Activated effector memory CD4-positive, alpha-beta T cell treated with anti-CD3 and anti-CD28 coated beads, Interleukin-2, amount 50 U/mL, for 16 hours (primary cell): ENCODE data around the gene PNPLA8.
"Not testable (repeated sequence)": the region's sequence is repeated elsewhere in the genome, so short reads cannot be mapped to it uniquely, and the experiment has no call there.

Experiments
- DNase-seq: peaks from one replicate; pipeline ENCODE4 v3.0.0-alpha.2; 2020

PNPLA8 gene

DNA sequence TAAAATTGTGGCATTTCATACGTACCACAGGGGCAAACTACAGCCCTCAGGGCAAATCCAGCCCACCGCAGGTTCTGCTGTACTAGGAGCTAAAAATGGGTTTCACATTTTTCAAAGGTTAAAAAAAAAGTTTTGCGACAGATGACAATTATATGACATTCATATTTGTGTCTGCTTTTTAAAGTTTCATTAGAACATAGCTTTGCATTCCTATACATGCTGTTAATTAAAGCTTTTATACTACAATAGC lies 758 bp upstream of the PNPLA8 start:
- DNase-seq, result no peak

DNA sequence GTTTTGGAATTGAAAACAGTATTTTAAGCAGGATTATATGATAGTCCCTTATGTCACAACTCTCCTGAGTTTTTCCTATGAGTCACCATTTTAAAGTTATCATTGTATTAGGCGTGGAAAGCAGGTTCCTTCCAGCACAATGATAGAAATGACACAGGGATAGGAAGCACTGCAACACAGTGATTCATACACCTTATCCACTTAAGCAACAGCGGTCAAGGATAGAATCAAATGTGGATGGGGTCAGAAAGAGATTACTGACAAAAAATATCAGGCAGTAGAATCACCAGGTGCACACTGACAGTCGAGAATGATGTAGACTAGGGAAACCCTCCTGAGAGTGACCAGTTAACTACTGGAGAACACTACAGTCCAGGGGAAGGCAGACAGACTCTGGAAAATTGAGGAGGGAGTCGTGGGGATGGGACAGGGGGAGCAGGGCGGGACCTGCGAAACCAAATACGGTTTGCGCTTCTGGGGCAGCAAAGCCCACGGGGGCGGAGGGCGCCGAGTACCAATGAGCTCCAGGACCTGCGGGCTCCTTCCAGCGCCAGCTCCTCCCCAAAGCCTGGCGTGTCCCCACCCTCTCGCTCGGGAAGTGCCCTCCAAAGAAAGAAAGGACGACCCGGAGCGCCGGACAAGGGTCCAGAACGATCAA lies 479 bp downstream of the PNPLA8 start:
- no peak for DNase-seq

DNA sequence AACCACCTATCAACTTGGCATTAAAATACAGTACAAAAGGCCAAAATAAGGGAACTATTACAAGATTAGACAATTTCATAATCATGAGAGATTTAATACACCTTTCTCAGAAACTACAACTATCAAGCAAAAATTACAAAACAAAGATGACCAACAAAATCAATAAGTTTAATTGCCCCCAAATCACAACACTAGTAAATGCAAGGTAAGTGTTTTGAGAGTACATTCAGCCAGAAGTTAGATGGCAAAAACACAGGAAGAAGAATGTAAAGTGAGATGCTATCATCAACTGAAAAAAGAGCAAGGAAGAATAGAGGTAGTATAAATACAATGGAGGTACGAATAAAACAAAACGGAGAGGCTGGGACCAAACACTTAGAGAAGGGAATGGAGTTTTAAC lies 3.2 kb downstream of the PNPLA8 start:
- no peak for DNase-seq

DNA sequence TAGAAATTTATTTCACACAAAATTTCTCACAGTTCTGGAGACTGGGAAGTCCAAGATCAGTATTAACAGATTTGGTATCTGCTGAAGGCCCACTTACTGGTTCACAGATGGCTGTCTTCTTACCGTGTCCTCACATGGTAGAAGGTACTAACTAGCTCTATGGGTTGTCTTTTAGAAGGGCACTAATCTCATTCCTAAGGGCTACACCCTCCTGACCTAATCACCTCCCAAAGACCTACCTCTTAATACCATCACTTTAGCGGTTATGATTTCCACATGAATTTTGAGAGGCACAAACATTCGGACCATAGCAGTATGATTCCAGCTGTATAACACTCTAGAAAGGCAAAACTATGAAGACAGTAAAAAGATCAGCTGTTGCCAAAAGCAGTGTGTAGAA lies 8.0 kb downstream of the PNPLA8 start:
- no peak for DNase-seq

DNA sequence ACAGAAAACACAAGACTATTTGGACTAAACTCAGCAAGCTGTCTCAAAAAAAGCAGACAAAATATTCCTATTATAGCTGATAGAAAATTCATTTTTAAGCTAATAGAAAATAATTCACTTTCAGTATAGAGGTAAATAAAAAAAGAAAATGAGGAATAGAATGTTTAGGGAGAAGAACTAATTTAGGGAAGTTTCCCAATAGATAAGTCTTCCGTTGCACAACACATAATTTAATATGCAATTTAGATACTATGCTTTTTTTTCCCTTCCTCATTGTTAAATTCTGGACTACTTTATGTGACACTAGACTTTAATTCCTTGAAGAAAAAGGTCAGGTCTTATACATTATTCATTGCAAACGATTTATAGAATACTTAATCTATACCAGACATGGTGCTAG lies 10.3 kb downstream of the PNPLA8 start:
- DNase-seq, result no peak

DNA sequence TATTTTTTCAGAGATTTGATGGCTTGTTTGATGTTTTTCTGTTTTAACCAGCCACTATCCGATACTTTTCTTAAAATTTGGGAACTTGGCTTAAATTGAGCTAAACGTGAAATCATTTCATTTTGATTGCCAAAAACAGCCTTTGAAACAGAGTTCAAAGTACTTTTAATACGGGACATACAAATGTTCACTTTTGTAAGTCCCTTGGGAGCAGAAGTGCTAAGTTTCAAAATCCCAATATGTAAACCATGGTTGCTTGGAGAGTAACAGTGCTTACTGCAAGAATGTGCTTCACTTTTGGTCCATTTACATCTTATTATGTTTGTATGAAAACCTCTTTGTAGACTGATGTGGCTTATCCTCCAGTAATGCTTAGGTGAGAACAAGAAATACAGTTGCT lies 10.9 kb downstream of the PNPLA8 start:
- no peak for DNase-seq

DNA sequence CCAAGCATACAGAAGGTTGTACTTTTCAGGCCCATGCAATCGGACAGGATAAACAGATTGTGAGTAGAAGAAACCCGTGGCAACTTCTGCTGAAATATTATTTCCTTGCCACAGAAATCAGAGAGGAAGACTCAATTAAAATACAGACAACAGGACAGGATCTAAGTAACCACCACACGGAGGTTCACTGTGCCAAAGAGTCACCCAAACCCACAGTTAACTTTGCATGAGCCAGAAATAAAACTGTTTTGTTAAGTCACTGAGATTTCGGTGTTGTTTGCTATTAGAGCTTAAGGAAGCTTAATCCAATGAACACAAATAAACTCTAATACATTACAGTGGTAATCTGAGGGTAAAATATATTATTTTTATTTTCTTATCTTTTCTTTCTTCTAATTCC lies 14.0 kb downstream of the PNPLA8 start:
- no peak for DNase-seq

DNA sequence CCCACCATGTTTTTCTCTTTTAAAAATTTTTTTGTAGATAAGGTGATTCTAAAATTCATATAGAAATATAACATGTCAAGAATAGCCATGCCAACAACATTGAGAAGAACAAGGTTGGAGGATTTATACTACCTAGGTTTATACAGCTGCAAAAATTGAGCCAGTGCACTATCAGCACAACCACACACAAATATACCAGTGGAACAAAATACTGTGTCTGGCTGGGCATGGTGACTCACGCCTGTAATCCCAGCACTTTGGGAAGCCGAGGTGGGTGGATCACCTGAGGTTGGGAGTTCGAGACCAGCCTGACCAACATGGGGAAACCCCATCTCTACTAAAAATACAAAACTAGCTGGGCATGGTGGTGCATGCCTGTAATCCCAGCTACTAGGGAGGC lies 21.4 kb downstream of the PNPLA8 start:
- not testable (repeated sequence) for DNase-seq

DNA sequence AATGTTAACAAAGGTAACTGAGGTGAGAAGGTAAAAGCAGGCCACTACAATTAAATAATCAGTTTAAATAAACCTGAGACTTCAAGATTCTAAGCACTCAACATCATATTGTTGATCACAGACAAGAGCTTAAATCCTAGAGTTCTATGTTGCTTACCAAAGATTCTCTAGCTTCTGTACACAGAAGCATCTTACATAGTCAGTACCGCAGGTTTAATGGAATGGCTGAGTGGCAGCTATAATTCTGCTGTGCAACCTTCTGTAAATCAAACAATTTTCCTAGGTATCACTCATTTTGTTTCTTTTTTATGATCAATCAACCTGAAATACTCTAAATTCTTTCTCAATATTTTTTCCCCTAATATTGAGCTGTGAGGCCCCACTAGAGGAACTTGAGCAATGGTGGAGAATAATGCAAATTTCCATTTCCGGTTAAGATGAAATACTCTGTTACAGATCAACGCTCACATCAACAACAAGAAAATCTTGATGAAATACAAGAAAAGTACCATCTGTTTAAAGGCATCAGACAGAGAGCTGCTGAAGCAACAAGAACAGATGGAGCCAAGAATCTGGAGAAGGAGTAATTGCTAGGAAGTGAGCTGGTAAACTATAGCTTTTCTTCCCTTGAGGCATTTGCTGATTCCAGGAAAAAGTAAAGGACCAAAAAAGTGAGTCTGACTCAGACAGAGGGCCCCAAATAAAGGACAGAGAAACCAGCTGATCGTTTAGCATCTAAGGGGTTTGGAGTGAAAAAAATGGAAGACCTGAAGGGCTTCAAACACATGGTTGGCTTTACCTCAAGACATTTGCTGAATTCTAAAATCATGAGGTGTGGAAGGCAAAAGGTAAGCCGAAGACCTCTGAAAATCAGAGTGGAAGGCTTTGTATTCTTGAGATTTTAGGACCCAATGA lies 22.6 kb downstream of the PNPLA8 start:
- no peak for DNase-seq

DNA sequence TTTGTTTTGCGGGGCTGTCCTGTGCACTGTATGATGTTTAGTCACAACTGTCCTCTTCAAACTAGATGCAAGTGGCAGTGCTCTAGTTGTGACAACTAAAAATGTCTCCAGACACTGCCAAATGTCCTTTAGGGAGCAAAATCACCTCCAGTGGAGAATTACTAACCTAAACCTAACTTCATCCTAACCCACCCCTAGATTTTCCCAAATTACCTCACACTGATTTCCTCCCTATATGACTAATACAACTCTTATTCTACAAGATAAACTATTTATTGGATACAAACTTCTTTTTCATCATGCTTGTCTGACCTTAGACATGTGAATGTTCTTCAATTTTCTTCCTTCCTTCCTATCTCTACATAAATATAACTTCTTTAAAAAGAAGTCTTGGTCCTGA lies 26.4 kb downstream of the PNPLA8 start:
- no peak for DNase-seq

DNA sequence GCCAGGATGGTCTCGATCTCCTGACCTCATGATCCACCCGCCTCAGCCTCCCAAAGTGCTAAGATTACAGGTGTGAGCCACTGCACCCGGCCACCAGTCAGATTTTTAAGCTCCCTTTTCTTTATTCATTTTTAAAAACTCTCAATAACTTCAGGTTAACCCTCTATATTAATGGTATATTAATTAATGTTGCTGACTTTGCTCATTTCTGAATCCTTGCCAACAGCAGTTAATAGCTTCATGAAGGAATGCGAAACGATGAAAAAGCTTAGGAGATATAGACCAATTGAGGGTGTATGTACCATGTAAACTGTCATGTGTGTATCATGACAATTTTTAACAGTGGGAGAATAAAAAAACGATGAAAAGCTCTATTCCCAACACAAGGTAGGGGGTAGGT lies 27.5 kb downstream of the PNPLA8 start:
- DNase-seq, result no peak

DNA sequence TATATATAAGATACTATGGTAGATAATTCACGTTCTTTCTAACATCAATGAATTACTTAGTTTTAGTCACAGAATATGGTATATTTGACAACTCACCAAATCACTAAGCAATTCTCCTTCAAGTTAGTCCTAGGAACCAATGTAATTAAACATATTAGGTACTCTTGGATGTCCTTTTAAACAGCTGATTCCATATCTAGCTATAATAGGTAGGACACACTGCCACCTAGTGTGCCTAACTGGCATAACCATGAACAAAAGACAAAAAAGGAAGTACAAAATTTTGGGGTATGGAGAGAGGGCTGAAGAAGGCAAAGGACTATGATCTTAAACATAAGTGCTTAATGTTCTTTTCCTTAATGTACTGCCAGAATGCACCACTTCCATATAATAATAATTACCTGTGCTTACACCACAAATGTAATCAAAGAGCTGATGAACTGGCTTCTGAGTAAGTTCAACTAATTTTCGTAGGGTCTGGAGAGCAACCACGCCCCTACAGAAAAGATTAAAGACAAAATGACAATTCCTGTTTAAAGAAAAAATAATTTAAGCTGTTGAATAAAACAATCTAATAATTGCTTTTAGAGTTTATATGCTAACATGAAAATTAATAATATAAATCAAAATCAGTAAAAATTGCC lies 28.7 kb downstream of the PNPLA8 start:
- DNase-seq, result no peak

DNA sequence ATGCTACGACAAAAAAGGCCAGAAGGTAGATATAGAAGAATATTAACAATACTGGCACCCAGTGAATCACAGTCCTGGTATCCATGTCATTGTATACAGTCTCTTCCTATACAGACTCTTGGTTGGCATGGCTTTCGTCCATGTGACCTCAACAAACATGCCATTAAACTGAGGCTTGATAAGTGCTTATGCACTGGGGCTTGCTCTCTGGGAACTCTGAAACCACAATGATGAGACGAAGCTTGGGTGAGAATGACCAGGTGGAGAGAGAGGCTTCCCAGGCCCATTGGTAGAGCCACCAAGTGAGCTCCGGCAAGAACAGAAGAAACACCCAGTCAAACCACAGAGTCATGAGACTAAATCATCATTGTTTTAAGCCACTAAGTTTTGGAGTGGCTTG lies 33.2 kb downstream of the PNPLA8 start:
- DNase-seq, result no peak

DNA sequence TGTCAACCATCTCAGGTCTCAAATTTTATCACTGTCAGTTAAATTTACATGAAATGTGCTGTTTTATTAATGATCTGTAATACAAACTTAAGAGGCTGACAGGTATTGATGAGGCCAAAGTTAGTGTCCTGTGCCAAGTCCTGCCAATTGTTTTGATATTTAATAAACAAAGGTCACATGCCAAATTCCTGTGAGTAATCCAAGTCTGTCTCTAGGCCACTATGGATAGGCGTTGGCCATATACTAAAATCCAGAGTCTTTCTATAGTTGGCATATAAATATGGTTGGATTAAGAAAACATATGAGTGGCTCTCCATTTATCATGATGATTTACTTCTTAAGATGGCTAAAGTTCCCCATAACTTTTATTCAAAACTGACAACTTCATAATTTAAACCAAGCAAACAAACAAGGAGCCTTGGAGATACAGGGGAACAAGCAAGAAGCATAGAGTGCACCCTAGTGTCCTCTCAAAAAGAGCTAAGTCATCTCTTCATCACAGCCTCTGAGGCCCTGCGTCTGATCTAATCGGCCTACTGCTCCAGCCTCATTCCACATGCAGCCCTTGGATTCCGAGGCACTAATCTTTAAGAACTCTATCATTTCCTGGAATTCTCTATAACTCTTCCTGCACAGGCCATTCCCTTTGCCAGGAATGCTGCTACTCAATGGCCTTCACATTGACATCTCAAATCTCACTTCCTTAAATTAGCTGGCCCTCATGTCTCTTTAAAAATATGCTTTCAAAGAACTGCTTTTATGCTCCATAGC lies 37.0 kb downstream of the PNPLA8 start:
- no peak for DNase-seq

DNA sequence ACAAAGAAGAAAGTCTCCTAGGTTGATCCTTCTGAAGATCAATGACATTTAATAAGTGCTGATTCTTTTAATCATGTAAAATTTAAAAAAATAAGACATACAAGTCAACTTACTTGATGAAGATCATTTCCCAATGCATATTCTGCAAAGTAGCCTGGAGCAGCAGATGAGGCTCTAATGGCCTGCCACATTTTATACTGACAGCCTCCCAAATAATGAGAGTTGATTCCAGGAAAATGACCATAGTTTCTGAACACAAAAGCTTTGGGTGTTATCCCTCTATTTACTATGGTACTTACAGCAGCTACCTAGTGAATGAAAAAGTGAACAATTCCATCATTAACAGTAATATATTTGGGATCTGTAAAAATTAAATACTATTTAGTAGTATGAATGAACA lies 38.3 kb downstream of the PNPLA8 start:
- no peak for DNase-seq

DNA sequence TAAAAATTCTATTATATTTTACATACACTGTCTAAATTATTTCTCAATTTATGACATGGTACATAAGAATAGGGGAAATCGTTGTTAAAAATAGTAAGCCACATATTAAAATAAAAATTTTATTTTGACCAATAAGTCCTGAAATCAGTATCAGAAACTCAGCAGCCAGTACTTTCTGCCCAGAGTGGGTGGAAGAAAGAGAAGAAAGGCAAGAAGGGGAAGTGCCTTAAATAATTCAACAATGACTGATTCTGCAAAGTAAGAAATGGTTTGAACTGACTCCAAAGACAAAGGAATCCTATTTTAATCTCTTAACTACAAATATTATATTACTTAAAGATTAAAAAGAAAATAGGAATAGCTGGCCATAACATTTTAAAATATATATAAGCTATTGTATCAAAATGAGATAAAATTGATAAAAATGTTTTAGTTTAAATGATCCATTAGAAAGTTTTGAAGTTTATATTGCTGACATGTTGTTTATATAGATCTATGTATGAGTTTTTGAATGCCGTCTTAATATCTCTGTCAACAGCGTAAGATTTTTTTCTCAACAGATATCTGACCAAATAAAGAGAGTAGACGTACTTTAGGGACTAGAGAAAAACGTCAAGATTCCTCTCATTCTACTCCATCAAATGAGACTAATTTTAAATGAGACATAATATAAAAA lies 39.5 kb downstream of the PNPLA8 start:
- no peak for DNase-seq

DNA sequence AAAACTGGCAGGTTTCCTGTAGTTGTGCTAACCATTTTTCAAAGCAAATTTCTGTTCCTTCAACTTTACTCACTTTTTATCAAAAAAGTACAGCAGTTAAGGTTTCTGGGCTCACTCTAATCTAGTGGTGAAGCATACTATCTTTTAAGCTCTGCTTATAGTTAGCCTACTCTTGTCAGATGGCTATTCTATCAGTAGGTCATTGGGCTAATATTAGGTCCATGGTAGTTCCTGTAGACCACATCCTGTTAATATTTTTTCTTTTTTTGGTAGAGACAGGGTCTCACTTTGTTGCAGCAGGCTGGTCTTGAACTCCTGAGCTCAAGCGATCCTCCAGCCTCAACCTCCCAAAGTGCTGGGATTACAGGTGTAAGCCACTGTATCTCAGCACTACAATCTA lies 41.8 kb downstream of the PNPLA8 start:
- DNase-seq, result no peak

DNA sequence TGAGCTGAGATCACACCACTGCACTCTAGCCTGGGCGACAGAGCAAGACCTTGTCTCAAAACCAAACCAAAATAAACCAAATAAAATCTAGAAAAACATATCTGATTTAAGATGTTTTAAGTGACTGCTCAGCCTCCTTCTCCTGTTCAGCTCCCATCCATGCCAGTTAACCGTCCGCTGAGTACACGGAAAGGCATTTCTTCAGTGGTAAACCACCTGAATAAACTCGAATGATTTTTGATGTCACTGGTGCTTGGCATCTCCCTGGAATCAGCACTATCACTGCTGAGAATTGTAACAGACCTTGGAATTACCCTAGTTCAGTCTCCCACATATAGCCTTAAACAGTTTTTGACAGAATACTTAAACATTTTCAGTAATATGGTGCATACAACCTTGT lies 45.6 kb downstream of the PNPLA8 start:
- no peak for DNase-seq

DNA sequence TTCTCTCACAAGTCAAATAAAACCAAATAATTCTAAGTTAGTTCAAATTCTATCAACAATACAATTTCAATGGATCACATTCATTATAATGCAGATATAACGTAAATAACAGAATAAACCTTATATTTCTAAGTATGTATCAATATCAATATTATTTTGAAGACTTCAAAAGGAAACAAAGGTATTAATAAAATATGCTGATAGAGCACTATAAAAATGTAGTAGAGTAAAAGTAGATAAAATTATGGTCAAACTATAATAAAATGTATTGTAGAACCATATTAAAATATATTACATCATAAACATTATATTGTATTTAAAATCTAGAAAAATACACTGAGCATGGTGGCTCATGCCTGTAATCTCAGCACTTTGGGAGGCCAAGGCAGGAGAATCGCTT lies 46.2 kb downstream of the PNPLA8 start:
- DNase-seq, result no peak

DNA sequence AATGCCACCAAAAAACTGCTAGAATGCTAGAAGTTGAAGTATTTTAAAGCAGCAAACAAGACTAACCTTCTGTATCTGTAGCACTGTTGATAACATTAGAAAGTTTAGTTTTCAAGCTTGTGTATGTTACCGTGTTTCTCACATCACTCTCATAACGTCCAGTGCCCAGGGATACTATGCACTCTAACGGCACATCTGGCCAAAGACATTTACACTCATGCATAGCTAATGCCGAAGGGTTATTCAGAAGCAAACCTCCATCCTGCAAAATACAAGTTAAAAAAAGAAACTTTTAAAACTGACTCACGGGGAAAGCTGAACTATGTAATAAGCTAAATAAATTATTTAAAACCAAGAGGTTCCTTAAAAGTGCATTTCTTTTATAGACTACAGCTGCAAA lies 46.8 kb downstream of the PNPLA8 start:
- DNase-seq, result no peak

DNA sequence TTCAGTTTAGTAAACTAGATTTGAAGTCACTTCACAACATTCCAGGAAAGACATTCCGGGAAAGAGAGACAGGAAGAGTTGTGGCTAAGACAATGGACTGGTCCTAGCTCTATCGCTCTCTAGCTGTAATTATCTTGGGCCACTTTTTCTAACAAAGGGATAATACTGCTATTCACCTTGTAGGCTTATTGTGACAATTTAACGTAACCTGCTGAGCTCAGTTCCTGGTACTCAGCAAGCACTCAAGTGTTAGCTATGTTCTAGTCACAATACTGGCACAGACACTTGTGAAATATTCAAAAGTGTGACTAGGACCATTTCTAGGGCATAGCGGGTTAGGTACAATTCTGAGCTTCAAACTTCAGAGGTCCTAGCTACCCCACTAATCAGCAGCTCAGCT lies 57.7 kb downstream of the PNPLA8 start:
- DNase-seq, result no peak

DNA sequence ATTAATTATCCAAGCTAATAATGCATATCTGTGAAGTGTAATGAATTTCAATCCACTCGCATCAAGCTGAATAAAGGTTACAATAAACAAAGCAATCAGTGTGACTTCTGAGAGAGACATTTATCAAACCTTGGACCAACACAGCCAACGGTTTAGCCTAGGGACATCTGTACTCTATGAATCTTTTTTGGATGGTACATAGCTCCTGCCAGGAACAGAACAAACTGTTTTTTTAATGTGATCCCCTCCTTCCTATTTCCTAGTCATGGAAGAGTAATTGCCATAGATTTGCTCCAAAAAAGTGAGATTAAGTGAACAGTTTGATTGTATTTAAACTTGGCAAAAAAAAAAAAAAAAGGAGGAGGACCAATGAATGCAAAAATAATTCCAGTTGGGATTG lies 58.5 kb downstream of the PNPLA8 start:
- no peak for DNase-seq

DNA sequence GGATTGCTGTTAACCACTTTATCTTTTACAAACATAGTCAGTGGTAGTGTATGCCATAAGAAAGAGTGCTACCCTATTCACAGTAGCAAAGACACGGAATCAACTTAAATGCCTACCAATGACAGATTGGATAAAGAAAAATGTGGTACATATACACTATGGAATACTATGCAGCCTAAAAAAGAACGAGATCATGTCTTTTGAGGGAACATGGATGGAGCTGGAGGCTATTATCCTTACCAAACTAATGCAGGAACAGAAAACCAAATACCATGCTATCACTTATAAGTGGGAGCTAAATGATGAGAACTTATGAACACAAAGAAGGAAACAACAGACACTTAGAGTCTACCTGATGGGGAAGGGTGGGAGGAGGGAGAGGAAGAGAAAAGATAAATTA lies 59.6 kb downstream of the PNPLA8 start:
- DNase-seq, result not testable (repeated sequence)
